ENCODE results near the gene CALML4.
A peak's percentile ranks its signal among the peaks of the same experiment; 100 is the strongest.
"Not testable (repeated sequence)": the region's sequence is repeated elsewhere in the genome, so short reads cannot be mapped to it uniquely, and the experiment has no call there.

Gene CALML4

GRCh38 chr15:68217341-68217740 lies 12.2 kb upstream of the CALML4 start:
- TF ChIP-seq CTCF (IDR thresholded peaks at IDR 0.05; ENCODE audit: borderline replicate concordance, insufficient read depth, low read depth, low read length): no peak
- H3K4me3 ChIP-seq (ENCODE audit: low read depth, low read length): no peak overlapping the region

- no peak overlapping the region for H3K4me3 ChIP-seq (ENCODE audit: low read depth, low read length)
- no peak for TF ChIP-seq CTCF (IDR thresholded peaks at IDR 0.05; ENCODE audit: borderline replicate concordance, insufficient read depth, low read depth, low read length)
Measured at GRCh38 chr15:68214838-68215254, 9.7 kb upstream of the CALML4 start.

DNA sequence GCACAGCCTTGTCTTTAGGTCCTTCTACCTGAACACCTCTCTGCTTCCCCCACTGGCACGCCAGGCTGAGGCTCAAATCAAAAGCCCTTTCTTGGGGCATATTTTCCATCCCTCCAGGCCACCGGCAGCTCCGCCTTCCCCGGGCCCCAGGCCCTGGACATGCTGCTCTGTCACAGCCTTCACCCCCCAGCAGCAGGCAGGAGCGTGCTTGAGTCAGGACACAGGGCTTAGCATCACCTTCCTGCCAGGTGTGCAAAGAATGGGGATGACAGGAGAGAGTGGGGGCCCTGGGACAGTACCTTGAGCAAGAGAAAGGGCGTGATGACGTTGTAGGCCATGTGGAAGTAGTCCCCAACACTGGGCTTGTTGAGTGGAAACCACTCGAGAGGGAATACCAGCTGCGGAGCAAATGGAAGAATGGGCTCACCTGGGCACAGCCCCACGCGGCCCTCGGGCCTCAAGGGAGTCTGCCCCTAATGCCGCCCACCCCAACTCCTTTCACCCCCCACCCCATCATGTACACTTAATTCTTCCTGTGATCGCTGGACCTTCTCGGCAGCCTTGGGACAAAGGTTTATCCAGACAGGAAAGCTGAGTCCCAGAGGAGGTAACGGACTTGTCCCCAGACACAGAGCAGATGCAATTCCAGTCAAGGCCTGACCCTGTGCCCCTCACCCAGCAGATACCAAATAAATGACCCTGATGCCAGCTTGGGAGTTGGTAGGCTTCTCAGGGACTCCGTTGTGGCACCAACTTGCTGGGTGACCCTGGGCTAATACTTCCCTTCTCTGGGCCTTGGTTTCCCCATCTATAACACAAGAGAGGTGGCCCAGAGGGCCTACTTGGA lies 9.1 kb upstream of the CALML4 start:
- no peak overlapping the region for H3K4me3 ChIP-seq (ENCODE audit: low read depth, low read length)
- no peak for TF ChIP-seq CTCF (IDR thresholded peaks at IDR 0.05; ENCODE audit: borderline replicate concordance, insufficient read depth, low read depth, low read length)

DNA sequence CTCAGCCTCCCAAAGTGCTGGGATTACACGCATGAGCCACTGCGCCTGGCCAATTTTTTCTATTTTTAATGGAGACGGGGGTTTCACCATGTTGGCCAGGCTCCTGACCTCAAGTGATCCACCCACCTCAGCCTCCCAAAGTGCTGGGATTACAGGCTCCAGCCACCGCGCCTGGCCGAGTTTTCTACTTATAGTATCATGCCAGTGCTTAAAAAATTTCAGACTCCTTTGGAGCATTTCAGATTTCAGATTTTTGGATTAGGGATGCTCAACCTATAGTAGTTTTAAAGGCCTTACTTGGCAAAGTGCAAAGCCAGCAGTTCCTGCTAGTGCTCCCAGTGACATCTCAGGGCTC lies 8.3 kb upstream of the CALML4 start:
- not testable (repeated sequence) for H3K4me3 ChIP-seq (ENCODE audit: low read depth, low read length)

DNA sequence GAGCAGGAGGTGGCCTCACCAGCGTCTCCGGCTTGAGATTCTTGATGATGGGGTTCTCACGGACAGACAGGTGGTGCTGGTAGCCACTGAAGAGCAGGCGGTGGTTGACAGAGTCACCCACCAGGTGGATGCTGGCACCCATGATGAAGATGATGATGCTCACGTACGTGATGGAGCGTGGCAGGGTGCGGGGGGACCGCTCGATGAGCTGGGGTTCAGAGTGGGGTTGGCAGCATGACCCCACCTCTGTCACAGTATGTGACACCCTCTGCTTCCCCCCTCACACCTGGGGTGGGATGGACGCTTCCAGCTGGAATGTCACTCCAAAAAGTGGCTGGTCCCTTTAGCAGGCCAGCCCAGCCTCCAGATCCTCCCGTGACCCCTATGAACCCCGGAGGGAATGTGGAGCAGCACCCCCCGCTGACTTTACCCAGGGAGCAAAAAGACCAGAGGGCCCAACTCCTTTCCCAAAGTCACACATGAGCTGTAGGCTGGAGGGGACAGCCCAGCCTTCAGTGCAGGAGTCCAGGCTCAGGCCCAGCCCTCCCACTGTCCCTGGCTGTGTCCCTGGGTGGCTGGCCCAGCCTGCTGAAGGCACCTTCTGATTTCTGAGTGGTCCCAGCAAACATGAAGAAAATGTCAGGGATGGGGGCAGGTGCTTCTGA lies 6.7 kb upstream of the CALML4 start:
- TF ChIP-seq CTCF (IDR thresholded peaks at IDR 0.05; ENCODE audit: borderline replicate concordance, insufficient read depth, low read depth, low read length): no peak
- no peak overlapping the region for H3K4me3 ChIP-seq (ENCODE audit: low read depth, low read length)

DNA sequence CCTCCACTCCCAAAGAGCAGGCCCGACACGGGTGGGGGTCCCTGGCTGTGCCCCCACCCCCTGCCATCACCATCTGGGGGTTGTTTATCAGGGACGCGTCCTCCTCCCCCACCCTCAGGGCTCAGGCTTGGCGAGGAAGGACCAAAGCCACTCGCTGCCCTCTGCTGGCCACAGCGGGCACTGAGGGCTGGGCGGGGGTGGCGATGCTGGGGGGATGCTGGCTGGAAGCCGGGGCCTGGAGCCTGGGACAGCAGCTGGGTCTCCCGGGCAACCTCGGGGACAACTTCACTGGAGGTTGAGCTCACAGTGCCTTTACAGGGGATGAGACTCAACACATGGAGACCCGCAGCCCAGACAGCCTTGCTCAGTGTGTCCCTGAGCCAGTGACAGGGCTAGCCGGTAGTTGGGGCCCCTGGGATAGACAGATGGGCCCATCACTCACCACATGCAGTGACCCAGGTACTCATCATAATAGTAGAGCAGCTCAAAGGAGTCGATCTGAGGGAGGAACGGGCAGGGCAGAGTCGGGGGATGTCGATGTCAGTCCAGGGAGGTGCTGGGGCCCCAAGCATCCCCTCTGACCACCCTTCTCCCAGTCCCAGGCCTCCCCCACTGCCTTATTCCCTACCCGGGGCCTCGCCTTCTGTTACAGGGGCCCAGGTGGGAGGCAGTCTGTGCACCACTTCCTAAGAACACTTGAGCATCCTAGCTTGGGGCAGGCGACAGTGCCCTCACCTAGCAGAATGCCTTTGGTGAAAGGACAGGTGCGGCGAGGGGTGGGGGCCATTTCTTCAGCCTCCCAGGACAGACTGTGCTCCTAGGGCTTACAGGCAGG lies 5.9 kb upstream of the CALML4 start:
- TF ChIP-seq CTCF (IDR thresholded peaks at IDR 0.05; ENCODE audit: borderline replicate concordance, insufficient read depth, low read depth, low read length): peak; percentile 83

GRCh38 chr15:68210409-68210756 lies 5.3 kb upstream of the CALML4 start:
- no peak for TF ChIP-seq CTCF (IDR thresholded peaks at IDR 0.05; ENCODE audit: borderline replicate concordance, insufficient read depth, low read depth, low read length)
- H3K4me3 ChIP-seq (ENCODE audit: low read depth, low read length): no peak overlapping the region

More for the DNA sequence above, 5.9 kb upstream of the CALML4 start:
- H3K4me3 ChIP-seq (ENCODE audit: low read depth, low read length): no peak overlapping the region
